Tibial nerve (tissue), 4 donors: ENCODE data around the gene DHX16. TPM values are rescaled to one million over a fixed set of nuclear protein-coding genes. Genes with fewer than 3 reads are reported as not detected.

ENCODE experiments used
- DNase-seq, 2 donors: peaks; one replicate each; pipeline ENCODE4 v3.0.0-alpha.2; 2019; ENCODE audit warnings: low spot score in 2 of 2
- H3K27ac ChIP-seq, 4 donors: fragments of 200-600 bp; sonication (generic) in 3 of 4; one replicate each; pipeline ENCODE4 v1.5.1; 2017 to 2019; ENCODE audit warnings: mild to moderate bottlenecking in 1 of 4
- H3K27me3 ChIP-seq, 2 donors: fragments of 200-600 bp; sonication (generic) in 1 of 2; one replicate each; pipeline versions ENCODE4 v1.5.1 to v1.6.0; 2017 to 2019
- H3K36me3 ChIP-seq, 3 donors: fragments of 200-600 bp; sonication (generic); one replicate each; pipeline ENCODE4 v1.5.1; 2018 to 2019
- H3K4me1 ChIP-seq, 4 donors: fragments of 200-600 bp; sonication (generic) in 3 of 4; one replicate each; pipeline ENCODE4 v1.5.1; 2017 to 2019
- H3K4me3 ChIP-seq, 4 donors: fragments of 200-600 bp; sonication (generic) in 3 of 4; one replicate each; pipeline ENCODE4 v1.5.1; 2017 to 2019; ENCODE audit warnings: mild to moderate bottlenecking in 1 of 4, moderate library complexity in 1 of 4
- H3K9me3 ChIP-seq, 4 donors: fragments of 200-600 bp; sonication (generic) in 3 of 4; one replicate each; pipeline ENCODE4 v1.5.1; 2017 to 2019
- EP300 ChIP-seq, 2 donors: sonication (generic); formaldehyde crosslinking; IDR thresholded peaks; one replicate each; pipeline ENCODE4 v1.6.1; 2017; ENCODE audit warnings: antibody characterized with exemption in 2 of 2, mild to moderate bottlenecking in 1 of 2
- POLR2A ChIP-seq, 2 donors: fragments of 450-650 bp; IDR thresholded peaks; one replicate each; pipeline ENCODE4 v1.6.1; 2017; ENCODE audit warnings: antibody characterized with exemption in 2 of 2, mild to moderate bottlenecking in 2 of 2, moderate library complexity in 2 of 2
- WGBS, 2 donors: methylation state at CpG; one replicate each; pipeline ENCODE4 v1.1.5; 2018; 5-methylcytosine and 5-hydroxymethylcytosine counted together
- total RNA-seq, 4 donors: library from RNA; depleted of rRNA; stranded (reverse); fragments of >200 nt; gene quantifications; one replicate each; pipeline ENCODE4 v1.1.0, GENCODE V29; 2016
- TF ChIP-seq, protein P1 (sequence below), 5 experiments: fragments of 200-600 bp in 3 of 5; fragments of 450-650 bp in 2 of 5; sonication (generic) in 3 of 5; IDR thresholded peaks; one replicate each; pipeline ENCODE4 v1.5.1; 2016 to 2019; ENCODE audit warnings: antibody characterized with exemption in 5 of 5, mild to moderate bottlenecking in 3 of 5, moderate library complexity in 2 of 5

DHX16 gene
- total RNA-seq, 4 donors from 2014 or later, result 22.7 to 40.2 (median 29.2) TPM

DNA sequence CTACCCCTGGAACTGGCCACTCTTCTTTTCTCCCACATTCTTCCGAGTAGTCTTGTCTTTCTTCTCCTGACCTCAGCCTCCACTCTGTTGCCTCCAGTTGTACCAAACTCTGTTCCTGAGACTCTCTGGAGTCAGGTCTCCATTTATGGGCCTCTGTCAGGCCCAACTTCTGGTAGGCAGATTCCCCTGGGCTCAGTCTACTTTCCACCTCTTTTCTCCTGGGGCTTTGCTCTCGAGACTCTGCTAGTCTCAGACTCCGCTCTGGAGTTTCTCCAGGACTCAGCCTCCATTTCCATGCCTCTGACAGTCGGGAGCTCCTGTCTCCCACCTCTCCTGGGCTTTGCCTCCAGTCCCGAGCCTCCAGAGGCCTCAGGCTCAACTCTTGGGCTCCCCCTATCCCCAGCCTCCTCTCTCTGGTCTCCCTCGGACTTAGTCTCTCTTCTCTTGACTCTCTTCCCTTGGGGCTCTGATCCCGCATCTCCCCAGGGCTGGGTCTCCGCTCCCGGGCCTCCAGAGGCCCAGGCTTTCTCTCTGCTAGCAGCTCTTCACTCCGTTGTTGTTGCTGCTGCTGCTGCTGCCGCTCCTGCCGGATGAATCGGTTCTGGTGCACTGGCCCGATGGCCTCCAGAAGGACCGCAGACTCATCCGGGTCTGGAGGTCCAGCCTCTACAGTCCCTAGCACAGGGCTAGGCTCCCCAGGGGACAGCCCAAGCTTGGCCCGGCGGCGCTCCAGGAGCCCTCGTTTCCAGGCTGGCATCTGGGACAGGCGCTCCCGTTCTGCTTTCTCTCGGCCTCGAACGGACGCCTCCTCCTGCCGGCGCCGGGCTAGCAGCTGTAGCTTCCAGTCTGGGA lies 12.6 kb upstream of the DHX16 start:
- DNase-seq, result no peak
- Histone ChIP-seq H3K4me3 (peak overlapping the region; percentile 73 to 92 (median 83)), H3K27ac (peak overlapping the region; percentile 97 to 99 (median 98)), H3K27me3 (no peaks in the 10 kb centered on the region), H3K36me3 (peaks cover 0 to 7% (median 0%) of the 10 kb centered on the region in 3 donors), H3K9me3 (no peaks in the 10 kb centered on the region), H3K4me1 (peaks cover 0 to 87% (median 65%) of the 10 kb centered on the region in 4 donors)
- WGBS, 2 donors, result 10 to 11% methylated on average over 28 to 29 of the region's 29 CpGs
- no peak for TF ChIP-seq POLR2A (IDR thresholded peaks at IDR 0.05)
- TF ChIP-seq, protein P1, sequence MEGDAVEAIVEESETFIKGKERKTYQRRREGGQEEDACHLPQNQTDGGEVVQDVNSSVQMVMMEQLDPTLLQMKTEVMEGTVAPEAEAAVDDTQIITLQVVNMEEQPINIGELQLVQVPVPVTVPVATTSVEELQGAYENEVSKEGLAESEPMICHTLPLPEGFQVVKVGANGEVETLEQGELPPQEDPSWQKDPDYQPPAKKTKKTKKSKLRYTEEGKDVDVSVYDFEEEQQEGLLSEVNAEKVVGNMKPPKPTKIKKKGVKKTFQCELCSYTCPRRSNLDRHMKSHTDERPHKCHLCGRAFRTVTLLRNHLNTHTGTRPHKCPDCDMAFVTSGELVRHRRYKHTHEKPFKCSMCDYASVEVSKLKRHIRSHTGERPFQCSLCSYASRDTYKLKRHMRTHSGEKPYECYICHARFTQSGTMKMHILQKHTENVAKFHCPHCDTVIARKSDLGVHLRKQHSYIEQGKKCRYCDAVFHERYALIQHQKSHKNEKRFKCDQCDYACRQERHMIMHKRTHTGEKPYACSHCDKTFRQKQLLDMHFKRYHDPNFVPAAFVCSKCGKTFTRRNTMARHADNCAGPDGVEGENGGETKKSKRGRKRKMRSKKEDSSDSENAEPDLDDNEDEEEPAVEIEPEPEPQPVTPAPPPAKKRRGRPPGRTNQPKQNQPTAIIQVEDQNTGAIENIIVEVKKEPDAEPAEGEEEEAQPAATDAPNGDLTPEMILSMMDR (IDR thresholded peaks at IDR 0.05), result no peak
- TF ChIP-seq EP300 (IDR thresholded peaks at IDR 0.05), result no peak

- peak overlapping the region; percentile 73 to 92 (median 83) for H3K4me3 ChIP-seq
- H3K9me3 ChIP-seq, result no peaks in the 10 kb centered on the region
- H3K27ac ChIP-seq, result peak overlapping the region; percentile 97 to 99 (median 98)
- H3K4me1 ChIP-seq, result peaks cover 0 to 87% (median 66%) of the 10 kb centered on the region in 4 donors
- 5 to 9% methylated on average over 12 to 17 of the region's 21 CpGs for WGBS, 2 donors
- peak in 1 of 2 donors; percentile 39 for DNase-seq
- no peak for TF ChIP-seq EP300 (IDR thresholded peaks at IDR 0.05)
- TF ChIP-seq POLR2A (IDR thresholded peaks at IDR 0.05), result no peak
- TF ChIP-seq, protein P1 (IDR thresholded peaks at IDR 0.05), result no peak
- H3K36me3 ChIP-seq, result peaks cover 0 to 16% (median 0%) of the 10 kb centered on the region in 3 donors
- no peaks in the 10 kb centered on the region for H3K27me3 ChIP-seq
These were observed 11.8 kb upstream of the DHX16 start for GRCh38 chr6:30684386-30685156.

DNA sequence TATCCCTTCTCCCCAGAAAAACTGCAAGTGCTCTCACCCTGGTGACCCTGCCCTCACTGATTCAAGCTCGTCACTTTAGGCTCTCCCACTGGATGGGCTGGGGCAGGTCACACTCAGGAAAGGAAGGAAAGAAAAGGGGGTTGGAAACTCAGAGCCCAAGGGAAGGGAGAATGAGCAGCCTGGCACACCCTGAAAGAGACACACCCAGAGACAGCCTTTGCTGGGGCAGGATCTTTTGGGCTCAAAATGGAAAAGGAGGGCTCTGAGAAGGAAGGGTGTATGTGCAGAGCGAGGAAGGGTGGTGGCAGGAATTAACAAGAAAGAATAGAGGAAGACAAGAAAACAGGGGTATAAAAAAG lies 11.2 kb upstream of the DHX16 start:
- H3K36me3 ChIP-seq, result peaks cover 0 to 17% (median 0%) of the 10 kb centered on the region in 3 donors
- no peaks in the 10 kb centered on the region for H3K27me3 ChIP-seq
- H3K27ac ChIP-seq, result peak overlapping the region; percentile 97 to 99 (median 98)
- DNase-seq, result no peak
- TF ChIP-seq, protein P1 (IDR thresholded peaks at IDR 0.05), result no peak
- TF ChIP-seq EP300 (IDR thresholded peaks at IDR 0.05), result no peak
- no peak for TF ChIP-seq POLR2A (IDR thresholded peaks at IDR 0.05)
- H3K4me1 ChIP-seq, result peaks cover 0 to 87% (median 66%) of the 10 kb centered on the region in 4 donors
- no peaks in the 10 kb centered on the region for H3K9me3 ChIP-seq
- 2% methylated on average over 2 of the region's 2 CpGs for WGBS, 2 donors
- H3K4me3 ChIP-seq, result peak overlapping the region; percentile 73 to 92 (median 83)

- TF ChIP-seq POLR2A (IDR thresholded peaks at IDR 0.05) (no peak), EP300 (IDR thresholded peaks at IDR 0.05) (no peak)
- TF ChIP-seq, protein P1 (IDR thresholded peaks at IDR 0.05), result no peak
- DNase-seq, result no peak
- Histone ChIP-seq H3K36me3 (peaks cover 0 to 22% (median 3%) of the 10 kb centered on the region in 3 donors), H3K27ac (peak overlapping the region; percentile 97 to 99 (median 98)), H3K4me1 (peaks cover 0 to 87% (median 62%) of the 10 kb centered on the region in 4 donors), H3K4me3 (peak overlapping the region; percentile 73 to 92 (median 83)), H3K27me3 (no peaks in the 10 kb centered on the region), H3K9me3 (no peaks in the 10 kb centered on the region)
- 0 to 5% methylated on average over 7 of the region's 7 CpGs for WGBS, 2 donors
These were observed 10.6 kb upstream of the DHX16 start for GRCh38 chr6:30683183-30683979.
